ENCODE measurements around the gene FBXO9.

- TF ChIP-seq CTCF (IDR thresholded peaks at IDR 0.05) (no peak), POLR2AphosphoS5 (IDR thresholded peaks at IDR 0.05) (no peak), POLR2A (IDR thresholded peaks at IDR 0.05) (no peak)
Observed at GRCh38 chr6:53031281-53031680, 33.9 kb upstream of the FBXO9 start.
